ENCODE results near the gene KRT74.

- TF ChIP-seq, protein P1, sequence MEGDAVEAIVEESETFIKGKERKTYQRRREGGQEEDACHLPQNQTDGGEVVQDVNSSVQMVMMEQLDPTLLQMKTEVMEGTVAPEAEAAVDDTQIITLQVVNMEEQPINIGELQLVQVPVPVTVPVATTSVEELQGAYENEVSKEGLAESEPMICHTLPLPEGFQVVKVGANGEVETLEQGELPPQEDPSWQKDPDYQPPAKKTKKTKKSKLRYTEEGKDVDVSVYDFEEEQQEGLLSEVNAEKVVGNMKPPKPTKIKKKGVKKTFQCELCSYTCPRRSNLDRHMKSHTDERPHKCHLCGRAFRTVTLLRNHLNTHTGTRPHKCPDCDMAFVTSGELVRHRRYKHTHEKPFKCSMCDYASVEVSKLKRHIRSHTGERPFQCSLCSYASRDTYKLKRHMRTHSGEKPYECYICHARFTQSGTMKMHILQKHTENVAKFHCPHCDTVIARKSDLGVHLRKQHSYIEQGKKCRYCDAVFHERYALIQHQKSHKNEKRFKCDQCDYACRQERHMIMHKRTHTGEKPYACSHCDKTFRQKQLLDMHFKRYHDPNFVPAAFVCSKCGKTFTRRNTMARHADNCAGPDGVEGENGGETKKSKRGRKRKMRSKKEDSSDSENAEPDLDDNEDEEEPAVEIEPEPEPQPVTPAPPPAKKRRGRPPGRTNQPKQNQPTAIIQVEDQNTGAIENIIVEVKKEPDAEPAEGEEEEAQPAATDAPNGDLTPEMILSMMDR (IDR thresholded peaks at IDR 0.05), result no peak
- TF ChIP-seq POLR2A (IDR thresholded peaks at IDR 0.05), result no peak
Measured at GRCh38 chr12:52616680-52617402, 43.2 kb upstream of the KRT74 start.
